Ovary (tissue), 9 donors: ENCODE data around the gene DSG3. TPM values are rescaled to one million over a fixed set of nuclear protein-coding genes. Genes with fewer than 3 reads are reported as not detected.

Experiments
- DNase-seq, 5 donors: peaks; one replicate each; pipeline ENCODE4 v3.0.0-alpha.2; 2019 to 2020
- H3K27ac ChIP-seq, 2 donors: fragments of 200-600 bp; one replicate each; pipeline versions ENCODE4 v1.5.1 to v1.8.0; 2019 to 2022
- H3K27me3 ChIP-seq: fragments of 200-600 bp; one replicate; pipeline ENCODE4 v1.8.0; 2022
- H3K36me3 ChIP-seq: fragments of 200-600 bp; sonication (generic); one replicate; pipeline ENCODE4 v1.5.1; 2019
- H3K4me1 ChIP-seq: one replicate; pipeline ENCODE4 v1.8.1; 2013; ENCODE audit warnings: mild to moderate bottlenecking, moderate library complexity; ENCODE audit not compliant: insufficient read depth
- H3K4me3 ChIP-seq: fragments of 200-600 bp; sonication (generic); one replicate; pipeline ENCODE4 v1.5.1; 2017
- H3K9me3 ChIP-seq, 2 donors: fragments of 200-600 bp in 1 of 2; sonication (generic) in 1 of 2; one replicate each; pipeline versions ENCODE4 v1.5.1 to v1.8.1; 2013 to 2019; ENCODE audit warnings: mild to moderate bottlenecking in 1 of 2, moderate library complexity in 1 of 2
- EP300 ChIP-seq: sonication (generic); formaldehyde crosslinking; IDR thresholded peaks from one replicate; pipeline ENCODE4 v1.6.1; 2017; ENCODE audit warnings: antibody characterized with exemption
- POLR2A ChIP-seq: fragments of 450-650 bp; IDR thresholded peaks from one replicate; pipeline ENCODE4 v1.6.1; 2017; ENCODE audit warnings: antibody characterized with exemption, mild to moderate bottlenecking, moderate library complexity
- WGBS, 3 donors: extraction: QIAGEN DNeasy Blood & Tissue Kit in 1 of 3; methylation state at CpG; one replicate each; pipeline versions ENCODE4 v1.1.5 to v1.1.7; 2013 to 2017; 5-methylcytosine and 5-hydroxymethylcytosine counted together
- intact Hi-C, 4 donors: fragments of 100-400 bp; cut with DNase I; formaldehyde crosslinking; loops; one replicate each; pipeline versions ENCODE4 v1.11.0 to v1.15.1; 2022 to 2023
- polyA plus RNA-seq, 2 donors: library from polyadenylated mRNA; stranded (reverse); fragments of 200-250 nt in 1 of 2; fragments of 350-450 nt in 1 of 2; fragmentation: Illumina TruSeq in 1 of 2; extraction: RNeasy Lipid Tissue Mini Kit (QIAGEN cat#74804) in 1 of 2; gene quantifications; one replicate each; pipeline ENCODE4 v1.2.3, GENCODE V29; 2013 to 2014
- total RNA-seq, 7 donors: library from RNA; depleted of rRNA in 2 of 7; stranded (reverse); fragments of >200 nt in 2 of 7; fragmentation: NEBNext Ultra II Directional in 3 of 7; extraction: Animal tissue kit (Norgen Biotek cat#: 25700) in 3 of 7; gene quantifications; one replicate each; pipeline versions ENCODE4 v1.1.0 to v1.2.4, GENCODE V29; 2016 to 2023
- TF ChIP-seq, protein P1 (sequence below), 3 donors: fragments of 450-650 bp in 2 of 3; fragments of 200-600 bp in 1 of 3; IDR thresholded peaks; one replicate each; pipeline versions ENCODE4 v1.5.1 to v1.8.0; 2016 to 2022; ENCODE audit warnings: antibody characterized with exemption in 3 of 3, mild to moderate bottlenecking in 1 of 3
- donor health status: DM: no; HTN: no; CAD: no; lungs with moderate emphysema.
- donor health status: DM: no; HTN: no; CAD: no.
- donor health status: Bipolar disorder and iron deficiency.
- donor health status: DM: yes; HTN: yes; CAD: no.
- donor health status: DM: no; HTN: no; CAD: no.
- donor health status: DM: yes; HTN: yes; CAD: no.

DSG3 gene
- total and polyA plus RNA-seq, 9 donors, result under 0.01 to 0.05 (median 0.03) TPM; not detected in 6

- Histone ChIP-seq H3K27ac (no peak overlapping the region), H3K4me1 (peaks cover 5% of the 10 kb centered on the region), H3K27me3 (no peaks in the 10 kb centered on the region), H3K9me3 (no peaks in the 10 kb centered on the region), H3K4me3 (no peak overlapping the region), H3K36me3 (no peaks in the 10 kb centered on the region)
- no peak for TF ChIP-seq POLR2A
- intact Hi-C loops, result no loop called here
- 78 to 86% (median 83%) methylated on average over 1 of the region's 1 CpG for WGBS, 3 donors
- no peak for DNase-seq
Measured at GRCh38 chr18:31508781-31509180, 61.2 kb downstream of the DSG3 start.

DNA sequence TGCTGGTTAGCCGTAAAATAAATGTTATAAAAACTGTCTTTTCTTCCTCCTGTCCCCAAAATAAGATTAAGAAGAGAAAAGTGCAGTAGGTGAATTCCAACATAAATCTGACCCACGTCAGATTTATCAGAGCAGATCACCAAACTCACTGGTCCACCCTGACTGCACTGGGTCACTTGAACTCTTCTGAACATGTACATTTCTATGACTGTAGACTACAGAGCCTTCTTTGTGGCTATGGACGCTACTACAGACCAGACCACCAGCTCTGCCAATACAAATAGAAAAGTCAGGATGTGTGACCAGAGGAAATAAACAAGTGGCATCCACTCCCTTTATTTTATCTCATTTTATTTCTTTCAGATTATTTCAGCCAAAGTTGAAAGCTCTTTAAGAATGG, 62.0 kb downstream of the DSG3 start:
- 90 to 93% (median 92%) methylated on average over 3 of the region's 3 CpGs for WGBS, 3 donors
- no peak overlapping the region for H3K27ac ChIP-seq
- intact Hi-C loops, result no loop called here

GRCh38 chr18:31510319-31510718, 62.8 kb downstream of the DSG3 start:
- H3K9me3 ChIP-seq, result no peaks in the 10 kb centered on the region
- H3K4me3 ChIP-seq, result no peak overlapping the region
- H3K27me3 ChIP-seq, result no peaks in the 10 kb centered on the region
- H3K4me1 ChIP-seq, result peaks cover 5% of the 10 kb centered on the region
- no peaks in the 10 kb centered on the region for H3K36me3 ChIP-seq
- intact Hi-C loops, result no loop called here
- H3K27ac ChIP-seq, result no peak overlapping the region
- DNase-seq, result no peak
- TF ChIP-seq POLR2A, result no peak

More for the DNA sequence above, 62.0 kb downstream of the DSG3 start:
- no peaks in the 10 kb centered on the region for H3K9me3 ChIP-seq
- H3K36me3 ChIP-seq, result no peaks in the 10 kb centered on the region
- peaks cover 5% of the 10 kb centered on the region for H3K4me1 ChIP-seq
- no peak for DNase-seq
- H3K4me3 ChIP-seq, result no peak overlapping the region
- TF ChIP-seq, protein P1, sequence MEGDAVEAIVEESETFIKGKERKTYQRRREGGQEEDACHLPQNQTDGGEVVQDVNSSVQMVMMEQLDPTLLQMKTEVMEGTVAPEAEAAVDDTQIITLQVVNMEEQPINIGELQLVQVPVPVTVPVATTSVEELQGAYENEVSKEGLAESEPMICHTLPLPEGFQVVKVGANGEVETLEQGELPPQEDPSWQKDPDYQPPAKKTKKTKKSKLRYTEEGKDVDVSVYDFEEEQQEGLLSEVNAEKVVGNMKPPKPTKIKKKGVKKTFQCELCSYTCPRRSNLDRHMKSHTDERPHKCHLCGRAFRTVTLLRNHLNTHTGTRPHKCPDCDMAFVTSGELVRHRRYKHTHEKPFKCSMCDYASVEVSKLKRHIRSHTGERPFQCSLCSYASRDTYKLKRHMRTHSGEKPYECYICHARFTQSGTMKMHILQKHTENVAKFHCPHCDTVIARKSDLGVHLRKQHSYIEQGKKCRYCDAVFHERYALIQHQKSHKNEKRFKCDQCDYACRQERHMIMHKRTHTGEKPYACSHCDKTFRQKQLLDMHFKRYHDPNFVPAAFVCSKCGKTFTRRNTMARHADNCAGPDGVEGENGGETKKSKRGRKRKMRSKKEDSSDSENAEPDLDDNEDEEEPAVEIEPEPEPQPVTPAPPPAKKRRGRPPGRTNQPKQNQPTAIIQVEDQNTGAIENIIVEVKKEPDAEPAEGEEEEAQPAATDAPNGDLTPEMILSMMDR (IDR thresholded peaks at IDR 0.05), result no peak
- TF ChIP-seq POLR2A (no peak), EP300 (no peak)
- no peaks in the 10 kb centered on the region for H3K27me3 ChIP-seq

GRCh38 chr18:31511098-31511497, 63.6 kb downstream of the DSG3 start:
- TF ChIP-seq, protein P1 (IDR thresholded peaks at IDR 0.05), result no peak
- no peak for TF ChIP-seq EP300
- no peak for TF ChIP-seq POLR2A
- WGBS, 3 donors, result 81 to 84% (median 83%) methylated on average over 6 of the region's 6 CpGs
- no peak overlapping the region for H3K4me3 ChIP-seq
- intact Hi-C loops, result no loop called here
- H3K9me3 ChIP-seq, result no peaks in the 10 kb centered on the region
- H3K4me1 ChIP-seq, result peaks cover 5% of the 10 kb centered on the region
- H3K27ac ChIP-seq, result no peak overlapping the region
- no peak for DNase-seq
- no peaks in the 10 kb centered on the region for H3K27me3 ChIP-seq
- H3K36me3 ChIP-seq, result no peaks in the 10 kb centered on the region

- H3K27me3 ChIP-seq, result no peaks in the 10 kb centered on the region
- WGBS, 3 donors, result 73 to 80% (median 79%) methylated on average over 6 of the region's 6 CpGs
- H3K36me3 ChIP-seq, result no peaks in the 10 kb centered on the region
- no peak overlapping the region for H3K4me3 ChIP-seq
- no peaks in the 10 kb centered on the region for H3K9me3 ChIP-seq
- intact Hi-C loops, result no loop called here
- DNase-seq, result no peak
- H3K4me1 ChIP-seq, result peaks cover 5% of the 10 kb centered on the region
- TF ChIP-seq, protein P1 (IDR thresholded peaks at IDR 0.05), result no peak
- TF ChIP-seq EP300 (no peak), POLR2A (no peak)
- H3K27ac ChIP-seq, result no peak overlapping the region
Measured at GRCh38 chr18:31512203-31512764, 64.7 kb downstream of the DSG3 start.
